B cell (primary cell): Measurements from ENCODE around the gene RCBTB1.

Source experiments
- EZH2 ChIP-seq: IDR thresholded peaks from 2 replicates; pipeline ENCODE4 v1.6.1; 2012; ENCODE audit warnings: borderline replicate concordance, low read depth, mild to moderate bottlenecking, moderate library complexity, low read length; ENCODE audit not compliant: insufficient read depth, poor library complexity, severe bottlenecking
- TF ChIP-seq, protein P1 (sequence below): fragments of 200-600 bp; IDR thresholded peaks from one replicate; pipeline ENCODE4 v1.8.0; 2022; ENCODE audit warnings: antibody characterized with exemption, mild to moderate bottlenecking

- TF ChIP-seq, protein P1, sequence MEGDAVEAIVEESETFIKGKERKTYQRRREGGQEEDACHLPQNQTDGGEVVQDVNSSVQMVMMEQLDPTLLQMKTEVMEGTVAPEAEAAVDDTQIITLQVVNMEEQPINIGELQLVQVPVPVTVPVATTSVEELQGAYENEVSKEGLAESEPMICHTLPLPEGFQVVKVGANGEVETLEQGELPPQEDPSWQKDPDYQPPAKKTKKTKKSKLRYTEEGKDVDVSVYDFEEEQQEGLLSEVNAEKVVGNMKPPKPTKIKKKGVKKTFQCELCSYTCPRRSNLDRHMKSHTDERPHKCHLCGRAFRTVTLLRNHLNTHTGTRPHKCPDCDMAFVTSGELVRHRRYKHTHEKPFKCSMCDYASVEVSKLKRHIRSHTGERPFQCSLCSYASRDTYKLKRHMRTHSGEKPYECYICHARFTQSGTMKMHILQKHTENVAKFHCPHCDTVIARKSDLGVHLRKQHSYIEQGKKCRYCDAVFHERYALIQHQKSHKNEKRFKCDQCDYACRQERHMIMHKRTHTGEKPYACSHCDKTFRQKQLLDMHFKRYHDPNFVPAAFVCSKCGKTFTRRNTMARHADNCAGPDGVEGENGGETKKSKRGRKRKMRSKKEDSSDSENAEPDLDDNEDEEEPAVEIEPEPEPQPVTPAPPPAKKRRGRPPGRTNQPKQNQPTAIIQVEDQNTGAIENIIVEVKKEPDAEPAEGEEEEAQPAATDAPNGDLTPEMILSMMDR = no peak
- no peak for TF ChIP-seq EZH2
These were observed 34.8 kb upstream of the RCBTB1 start for GRCh38 chr13:49620170-49620621.
